KMS-11 (cell line): ENCODE results near the gene POLR3A.
"Not testable (repeated sequence)": the region's sequence is repeated elsewhere in the genome, so short reads cannot be mapped to it uniquely, and the experiment has no call there.

Source experiments
- H2AFZ ChIP-seq: fragments of 200-600 bp; sonication (generic); 2 replicates; pipeline ENCODE4 v1.6.1; 2016; ENCODE audit warnings: antibody characterized with exemption, mixed run types, low read depth
- H3K27ac ChIP-seq: fragments of 200-600 bp; sonication (generic); 2 replicates; pipeline ENCODE4 v1.6.1; 2016; ENCODE audit warnings: mild to moderate bottlenecking, mixed run types
- H3K27me3 ChIP-seq: fragments of 200-600 bp; sonication (generic); 2 replicates; pipeline ENCODE4 v1.6.1; 2017; ENCODE audit warnings: mild to moderate bottlenecking, low read depth, mixed run types, moderate library complexity; ENCODE audit not compliant: insufficient read depth
- H3K36me3 ChIP-seq: fragments of 200-600 bp; sonication (generic); 2 replicates; pipeline ENCODE4 v1.6.1; 2017; ENCODE audit warnings: mild to moderate bottlenecking, mixed run types; ENCODE audit not compliant: insufficient read depth
- H3K4me1 ChIP-seq: fragments of 200-600 bp; sonication (generic); 2 replicates; pipeline ENCODE4 v1.6.1; 2016; ENCODE audit warnings: mild to moderate bottlenecking, low read depth, mixed run types; ENCODE audit not compliant: poor library complexity, severe bottlenecking
- H3K4me2 ChIP-seq: fragments of 200-600 bp; sonication (generic); 2 replicates; pipeline ENCODE4 v1.7.0; 2016; ENCODE audit warnings: mild to moderate bottlenecking, mixed run types
- H3K4me3 ChIP-seq: fragments of 200-600 bp; sonication (generic); IDR thresholded peaks from 2 replicates; pipeline ENCODE4 v1.6.1; 2017; ENCODE audit warnings: low read depth, low read length, mixed read lengths; ENCODE audit not compliant: insufficient read depth
- H3K79me2 ChIP-seq: fragments of 200-600 bp; sonication (generic); 2 replicates; pipeline ENCODE4 v1.6.1; 2016; ENCODE audit warnings: low read depth, mixed run types; ENCODE audit not compliant: insufficient read depth
- H3K9ac ChIP-seq: fragments of 200-600 bp; sonication (generic); 2 replicates; pipeline ENCODE4 v1.6.1; 2016; ENCODE audit warnings: mild to moderate bottlenecking, mixed run types
- H4K20me1 ChIP-seq: fragments of 200-600 bp; sonication (generic); 2 replicates; pipeline ENCODE4 v1.6.1; 2016; ENCODE audit warnings: mild to moderate bottlenecking, mixed run types; ENCODE audit not compliant: insufficient read depth
- TF ChIP-seq, protein P1 (sequence below): fragments of 200-600 bp; sonication (generic); conservative IDR thresholded peaks from 2 replicates; pipeline ENCODE4 v1.6.1; 2017; ENCODE audit warnings: low read depth, mild to moderate bottlenecking, antibody characterized with exemption, low read length, moderate library complexity, mixed read lengths

The POLR3A gene

GRCh38 chr10:78000206-78000605, 29.1 kb downstream of the POLR3A start:
- Histone ChIP-seq H3K9ac (no peak overlapping the region), H2AFZ (no peak overlapping the region), H3K36me3 (no peaks in the 10 kb centered on the region; the same call in 1 of the 2 replicates), H3K4me2 (no peak overlapping the region), H3K27ac (no peak overlapping the region), H3K79me2 (no peaks in the 10 kb centered on the region), H3K4me3 (no peak overlapping the region), H3K27me3 (no peaks in the 10 kb centered on the region), H4K20me1 (no peaks in the 10 kb centered on the region), H3K4me1 (no peaks in the 10 kb centered on the region)
- TF ChIP-seq, protein P1, sequence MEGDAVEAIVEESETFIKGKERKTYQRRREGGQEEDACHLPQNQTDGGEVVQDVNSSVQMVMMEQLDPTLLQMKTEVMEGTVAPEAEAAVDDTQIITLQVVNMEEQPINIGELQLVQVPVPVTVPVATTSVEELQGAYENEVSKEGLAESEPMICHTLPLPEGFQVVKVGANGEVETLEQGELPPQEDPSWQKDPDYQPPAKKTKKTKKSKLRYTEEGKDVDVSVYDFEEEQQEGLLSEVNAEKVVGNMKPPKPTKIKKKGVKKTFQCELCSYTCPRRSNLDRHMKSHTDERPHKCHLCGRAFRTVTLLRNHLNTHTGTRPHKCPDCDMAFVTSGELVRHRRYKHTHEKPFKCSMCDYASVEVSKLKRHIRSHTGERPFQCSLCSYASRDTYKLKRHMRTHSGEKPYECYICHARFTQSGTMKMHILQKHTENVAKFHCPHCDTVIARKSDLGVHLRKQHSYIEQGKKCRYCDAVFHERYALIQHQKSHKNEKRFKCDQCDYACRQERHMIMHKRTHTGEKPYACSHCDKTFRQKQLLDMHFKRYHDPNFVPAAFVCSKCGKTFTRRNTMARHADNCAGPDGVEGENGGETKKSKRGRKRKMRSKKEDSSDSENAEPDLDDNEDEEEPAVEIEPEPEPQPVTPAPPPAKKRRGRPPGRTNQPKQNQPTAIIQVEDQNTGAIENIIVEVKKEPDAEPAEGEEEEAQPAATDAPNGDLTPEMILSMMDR: no peak

GRCh38 chr10:77998780-77999179, 30.5 kb downstream of the POLR3A start:
- not testable (repeated sequence) for H3K79me2 ChIP-seq, H3K4me2 ChIP-seq, H3K27me3 ChIP-seq, H3K4me3 ChIP-seq, H3K4me1 ChIP-seq, H3K9ac ChIP-seq, H3K36me3 ChIP-seq, H2AFZ ChIP-seq, H3K27ac ChIP-seq, H4K20me1 ChIP-seq

DNA sequence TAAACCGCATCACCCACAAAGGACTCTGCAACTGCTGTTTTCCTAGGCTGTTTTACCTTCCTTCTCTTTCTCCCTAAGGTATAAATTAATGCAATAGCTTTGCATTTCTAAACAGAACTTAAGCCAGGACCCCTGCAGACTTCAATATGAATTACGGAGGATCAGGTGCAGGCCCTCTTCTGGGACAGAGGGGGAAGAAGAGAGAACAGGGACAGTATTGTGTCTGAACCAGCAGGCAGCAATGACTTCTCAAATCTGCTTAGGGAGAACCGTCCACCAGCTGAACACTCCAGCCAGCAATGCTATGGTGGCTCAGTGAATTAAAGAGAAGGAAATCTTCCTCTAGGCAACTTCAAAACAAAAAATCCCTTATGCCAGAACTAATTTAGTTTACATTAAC, 35.7 kb downstream of the POLR3A start:
- no peak overlapping the region for H3K4me3 ChIP-seq
- no peaks in the 10 kb centered on the region for H3K79me2 ChIP-seq
- H3K9ac ChIP-seq: no peak overlapping the region
- TF ChIP-seq, protein P1: no peak
- H4K20me1 ChIP-seq: no peaks in the 10 kb centered on the region
- no peak overlapping the region for H3K4me2 ChIP-seq
- H3K27ac ChIP-seq: no peak overlapping the region
- no peaks in the 10 kb centered on the region for H3K4me1 ChIP-seq
- H3K36me3 ChIP-seq: peaks cover 8% of the 10 kb centered on the region; the same call in 1 of the 2 replicates
- H2AFZ ChIP-seq: no peak overlapping the region
- H3K27me3 ChIP-seq: no peaks in the 10 kb centered on the region

- no peak overlapping the region for H3K4me3 ChIP-seq
- no peak overlapping the region for H3K9ac ChIP-seq
- H3K27ac ChIP-seq: no peak overlapping the region
- peaks cover 15% of the 10 kb centered on the region; the same call in 1 of the 2 replicates for H3K36me3 ChIP-seq
- no peak overlapping the region for H2AFZ ChIP-seq
- no peaks in the 10 kb centered on the region for H3K4me1 ChIP-seq
- H3K27me3 ChIP-seq: no peaks in the 10 kb centered on the region
- TF ChIP-seq, protein P1: no peak
- no peaks in the 10 kb centered on the region for H4K20me1 ChIP-seq
- H3K4me2 ChIP-seq: no peak overlapping the region
- H3K79me2 ChIP-seq: no peaks in the 10 kb centered on the region
Measured at GRCh38 chr10:77989081-77989724, 40.1 kb downstream of the POLR3A start.

DNA sequence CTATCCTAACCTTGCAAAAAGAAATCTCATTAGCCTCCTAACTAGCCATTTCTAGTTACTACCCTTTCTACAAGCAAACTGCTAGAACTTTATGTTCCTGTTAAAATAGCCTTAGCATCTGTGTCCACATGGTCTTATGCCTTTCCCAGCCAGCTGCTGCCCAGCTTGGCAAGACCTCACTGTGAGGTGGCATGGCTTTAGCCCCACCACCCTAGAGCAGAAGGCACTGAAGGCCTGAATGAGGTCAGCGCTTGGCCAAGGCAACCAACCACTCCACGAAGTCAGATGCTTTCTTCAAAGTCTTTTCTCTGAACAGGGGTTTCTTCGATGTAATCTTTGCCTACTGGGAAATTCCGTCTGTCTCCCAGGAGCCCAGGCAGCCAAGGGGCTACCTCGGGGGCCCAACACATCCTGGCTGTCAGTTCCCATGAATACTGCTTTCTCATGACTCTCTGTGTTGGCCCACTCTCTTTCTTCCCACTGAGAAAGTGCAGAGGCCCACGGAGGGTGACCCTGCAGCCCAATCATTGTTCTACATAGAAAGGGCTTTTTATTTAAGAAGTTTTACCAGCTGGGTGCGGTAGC, 41.6 kb downstream of the POLR3A start:
- no peaks in the 10 kb centered on the region for H3K27me3 ChIP-seq
- H3K79me2 ChIP-seq: no peaks in the 10 kb centered on the region
- no peaks in the 10 kb centered on the region for H3K4me1 ChIP-seq
- TF ChIP-seq, protein P1: no peak
- H3K4me2 ChIP-seq: no peak overlapping the region
- H2AFZ ChIP-seq: no peak overlapping the region
- peaks cover 12% of the 10 kb centered on the region; the same call in 1 of the 2 replicates for H3K36me3 ChIP-seq
- H3K9ac ChIP-seq: no peak overlapping the region
- no peak overlapping the region for H3K4me3 ChIP-seq
- no peaks in the 10 kb centered on the region for H4K20me1 ChIP-seq
- H3K27ac ChIP-seq: no peak overlapping the region
